ENCODE measurements around the gene SH3RF3. TPM values are rescaled to one million over a fixed set of nuclear protein-coding genes. Genes with fewer than 3 reads are reported as not detected.

The SH3RF3 gene
- total RNA-seq, 3 donors from 2014 or later (not counting 1 experiment from before 2014, with no cell fraction given): 0.23 to 0.61 (median 0.34) TPM

- H3K36me3 ChIP-seq (ENCODE audit: control insufficient read depth, insufficient read depth, low read length): no peaks in the 10 kb centered on the region
- Mint-ChIP-seq H3K27ac (no peak overlapping the region), H3K36me3 (no peaks in the 10 kb centered on the region), H3K4me1 (peaks cover 24 to 31% of the 10 kb centered on the region in 2 donors), H3K9me3 (no peaks in the 10 kb centered on the region), H3K27me3 (ENCODE audit: low read depth in 2 of 2) (peaks cover 9 to 24% of the 10 kb centered on the region in 2 donors), H3K4me3 (peak overlapping the region; percentile 21)
- no peaks in the 10 kb centered on the region for H3K27me3 ChIP-seq (ENCODE audit: control insufficient read depth, insufficient read depth, low read length)
- DNase-seq (no peak), ATAC-seq (no peak)
- H3K4me3 ChIP-seq (ENCODE audit: low read length): no peak overlapping the region
- H3K4me1 ChIP-seq (ENCODE audit: control insufficient read depth, insufficient read depth, low read length): peaks cover 31% of the 10 kb centered on the region
- H3K27ac ChIP-seq (ENCODE audit: low read length): no peak overlapping the region
- TF ChIP-seq CTCF (IDR thresholded peaks at IDR 0.05): no peak
- 94% methylated on average over 9 of the region's 9 CpGs for WGBS (ENCODE audit: insufficient coverage)
- intact Hi-C loops (cut with micrococcal nuclease): no loop called here
- no peaks in the 10 kb centered on the region for H3K9me3 ChIP-seq (ENCODE audit: control insufficient read depth, insufficient read depth, low read length)
Measured at GRCh38 chr2:109337221-109337620, 208.2 kb downstream of the SH3RF3 start.

GRCh38 chr2:109339519-109339966 lies 210.5 kb downstream of the SH3RF3 start:
- Histone ChIP-seq H3K27ac (ENCODE audit: low read length) (no peak overlapping the region), H3K4me1 (ENCODE audit: control insufficient read depth, insufficient read depth, low read length) (peaks cover 16% of the 10 kb centered on the region), H3K9me3 (ENCODE audit: control insufficient read depth, insufficient read depth, low read length) (no peaks in the 10 kb centered on the region), H3K4me3 (ENCODE audit: low read length) (no peak overlapping the region), H3K36me3 (ENCODE audit: control insufficient read depth, insufficient read depth, low read length) (no peaks in the 10 kb centered on the region), H3K27me3 (ENCODE audit: control insufficient read depth, insufficient read depth, low read length) (no peaks in the 10 kb centered on the region)
- no peak for TF ChIP-seq CTCF (IDR thresholded peaks at IDR 0.05)
- H3K36me3 Mint-ChIP-seq: no peaks in the 10 kb centered on the region
- intact Hi-C loops (cut with micrococcal nuclease): no loop called here
- no peak for ATAC-seq
- H3K9me3 Mint-ChIP-seq: no peaks in the 10 kb centered on the region
- DNase-seq: no peak
- peaks cover 7 to 21% of the 10 kb centered on the region in 2 donors for H3K27me3 Mint-ChIP-seq (ENCODE audit: low read depth in 2 of 2)
- H3K4me3 Mint-ChIP-seq: no peak overlapping the region
- WGBS (ENCODE audit: insufficient coverage): 96% methylated on average over 4 of the region's 6 CpGs
- H3K4me1 Mint-ChIP-seq: peaks cover 15 to 18% of the 10 kb centered on the region in 2 donors
- H3K27ac Mint-ChIP-seq: no peak overlapping the region

- Mint-ChIP-seq H3K27ac (no peak overlapping the region), H3K4me3 (no peak overlapping the region), H3K36me3 (no peaks in the 10 kb centered on the region), H3K27me3 (ENCODE audit: low read depth in 2 of 2) (peaks cover 4 to 17% of the 10 kb centered on the region in 2 donors), H3K9me3 (no peaks in the 10 kb centered on the region), H3K4me1 (peaks cover 9 to 10% of the 10 kb centered on the region in 2 donors)
- no peak overlapping the region for H3K4me3 ChIP-seq (ENCODE audit: low read length)
- no peak overlapping the region for H3K27ac ChIP-seq (ENCODE audit: low read length)
- intact Hi-C loops (cut with micrococcal nuclease): no loop called here
- H3K27me3 ChIP-seq (ENCODE audit: control insufficient read depth, insufficient read depth, low read length): no peaks in the 10 kb centered on the region
- no peaks in the 10 kb centered on the region for H3K9me3 ChIP-seq (ENCODE audit: control insufficient read depth, insufficient read depth, low read length)
- DNase-seq (no peak), ATAC-seq (no peak)
- TF ChIP-seq CTCF (IDR thresholded peaks at IDR 0.05): no peak
- H3K36me3 ChIP-seq (ENCODE audit: control insufficient read depth, insufficient read depth, low read length): no peaks in the 10 kb centered on the region
- WGBS (ENCODE audit: insufficient coverage): 98% methylated on average over 4 of the region's 4 CpGs
- peaks cover 11% of the 10 kb centered on the region for H3K4me1 ChIP-seq (ENCODE audit: control insufficient read depth, insufficient read depth, low read length)
Measured at GRCh38 chr2:109340381-109340780, 211.4 kb downstream of the SH3RF3 start.
